ENCODE results near the gene DIP2C. TPM values are rescaled to one million over a fixed set of nuclear protein-coding genes. Genes with fewer than 3 reads are reported as not detected.
"Not testable (repeated sequence)": the region's sequence is repeated elsewhere in the genome, so short reads cannot be mapped to it uniquely, and the experiment has no call there.

The DIP2C gene
- total RNA-seq, 2 experiments from 2014 or later, result 0.85 to 0.95 TPM

DNA sequence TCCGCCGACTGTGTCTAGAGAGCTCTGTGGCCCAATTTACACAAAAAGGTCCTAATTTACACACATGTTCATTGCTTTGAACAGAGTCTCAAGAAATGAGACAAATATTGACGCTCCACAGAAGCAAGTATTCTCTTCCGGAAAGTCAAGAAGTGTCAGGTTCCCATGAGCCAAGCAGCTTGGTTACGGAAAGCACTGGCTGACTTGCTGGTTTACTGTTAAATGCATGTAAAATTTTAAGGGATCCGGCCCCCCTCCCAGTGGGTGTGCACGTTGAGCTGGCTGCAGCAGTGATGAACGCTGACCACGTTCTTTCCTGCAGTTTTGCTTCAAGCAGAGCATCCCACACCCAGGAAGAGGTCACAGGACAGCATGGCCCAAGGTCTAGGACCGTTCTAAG is 76.8 kb downstream of the DIP2C start:
- H3K9me3 Mint-ChIP-seq, result peaks cover 12% of the 10 kb centered on the region
- ChIA-PET CTCF (no interaction called here), POLR2A (no interaction called here)
- no peak for ATAC-seq
- TF ChIP-seq, protein P1, sequence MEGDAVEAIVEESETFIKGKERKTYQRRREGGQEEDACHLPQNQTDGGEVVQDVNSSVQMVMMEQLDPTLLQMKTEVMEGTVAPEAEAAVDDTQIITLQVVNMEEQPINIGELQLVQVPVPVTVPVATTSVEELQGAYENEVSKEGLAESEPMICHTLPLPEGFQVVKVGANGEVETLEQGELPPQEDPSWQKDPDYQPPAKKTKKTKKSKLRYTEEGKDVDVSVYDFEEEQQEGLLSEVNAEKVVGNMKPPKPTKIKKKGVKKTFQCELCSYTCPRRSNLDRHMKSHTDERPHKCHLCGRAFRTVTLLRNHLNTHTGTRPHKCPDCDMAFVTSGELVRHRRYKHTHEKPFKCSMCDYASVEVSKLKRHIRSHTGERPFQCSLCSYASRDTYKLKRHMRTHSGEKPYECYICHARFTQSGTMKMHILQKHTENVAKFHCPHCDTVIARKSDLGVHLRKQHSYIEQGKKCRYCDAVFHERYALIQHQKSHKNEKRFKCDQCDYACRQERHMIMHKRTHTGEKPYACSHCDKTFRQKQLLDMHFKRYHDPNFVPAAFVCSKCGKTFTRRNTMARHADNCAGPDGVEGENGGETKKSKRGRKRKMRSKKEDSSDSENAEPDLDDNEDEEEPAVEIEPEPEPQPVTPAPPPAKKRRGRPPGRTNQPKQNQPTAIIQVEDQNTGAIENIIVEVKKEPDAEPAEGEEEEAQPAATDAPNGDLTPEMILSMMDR (IDR thresholded peaks at IDR 0.05), result no peak
- H3K27me3 Mint-ChIP-seq, result peaks cover 6% of the 10 kb centered on the region
- H3K36me3 Mint-ChIP-seq (ENCODE audit: low read depth), result peaks cover 2% of the 10 kb centered on the region
- H3K27ac Mint-ChIP-seq, result no peak overlapping the region
- H3K4me1 Mint-ChIP-seq (ENCODE audit: low read depth), result peaks cover 21% of the 10 kb centered on the region
- intact Hi-C loops (cut with micrococcal nuclease), result no loop called here
- H3K4me3 Mint-ChIP-seq, result no peak overlapping the region
- DNase-seq, result no peak

DNA sequence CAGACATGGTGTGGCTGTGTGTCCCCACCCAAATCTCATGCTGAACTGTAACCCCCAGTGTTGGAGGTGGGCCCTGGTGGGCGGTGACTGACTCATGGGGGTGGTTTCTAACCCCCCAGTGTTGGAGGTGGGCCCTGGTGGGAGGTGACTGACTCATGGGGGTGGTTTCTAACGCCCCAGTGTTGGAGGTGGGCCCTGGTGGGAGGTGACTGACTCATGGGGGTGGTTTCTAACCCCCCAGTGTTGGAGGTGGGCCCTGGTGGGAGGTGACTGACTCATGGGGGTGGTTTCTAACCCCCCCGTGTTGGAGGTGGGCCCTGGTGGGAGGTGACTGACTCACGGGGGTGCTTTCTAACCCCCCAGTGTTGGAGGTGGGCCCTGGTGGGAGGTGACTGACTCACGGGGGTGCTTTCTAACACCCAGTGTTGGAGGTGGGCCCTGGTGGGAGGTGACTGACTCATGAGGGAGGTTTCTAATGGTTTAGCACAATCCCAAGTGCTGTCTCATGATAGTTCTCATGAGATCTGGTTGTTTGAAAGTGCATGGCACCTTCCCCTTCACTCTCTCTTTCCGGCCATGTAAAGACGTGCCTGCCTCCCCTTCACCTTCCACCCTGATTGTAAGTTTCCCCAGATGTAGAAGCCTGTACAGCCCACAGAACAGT is 78.7 kb downstream of the DIP2C start:
- CTCF ChIA-PET; H3K36me3 Mint-ChIP-seq (ENCODE audit: low read depth); POLR2A ChIA-PET; intact Hi-C loops (cut with micrococcal nuclease); H3K4me3 Mint-ChIP-seq; H3K27me3 Mint-ChIP-seq: not testable (repeated sequence)
- peak; percentile 76 for ATAC-seq
- Mint-ChIP-seq H3K4me1 (ENCODE audit: low read depth) (peaks cover 21% of the 10 kb centered on the region), H3K27ac (peak overlapping the region; percentile 47), H3K9me3 (peaks cover 12% of the 10 kb centered on the region)
- DNase-seq, result peak; percentile 63

DNA sequence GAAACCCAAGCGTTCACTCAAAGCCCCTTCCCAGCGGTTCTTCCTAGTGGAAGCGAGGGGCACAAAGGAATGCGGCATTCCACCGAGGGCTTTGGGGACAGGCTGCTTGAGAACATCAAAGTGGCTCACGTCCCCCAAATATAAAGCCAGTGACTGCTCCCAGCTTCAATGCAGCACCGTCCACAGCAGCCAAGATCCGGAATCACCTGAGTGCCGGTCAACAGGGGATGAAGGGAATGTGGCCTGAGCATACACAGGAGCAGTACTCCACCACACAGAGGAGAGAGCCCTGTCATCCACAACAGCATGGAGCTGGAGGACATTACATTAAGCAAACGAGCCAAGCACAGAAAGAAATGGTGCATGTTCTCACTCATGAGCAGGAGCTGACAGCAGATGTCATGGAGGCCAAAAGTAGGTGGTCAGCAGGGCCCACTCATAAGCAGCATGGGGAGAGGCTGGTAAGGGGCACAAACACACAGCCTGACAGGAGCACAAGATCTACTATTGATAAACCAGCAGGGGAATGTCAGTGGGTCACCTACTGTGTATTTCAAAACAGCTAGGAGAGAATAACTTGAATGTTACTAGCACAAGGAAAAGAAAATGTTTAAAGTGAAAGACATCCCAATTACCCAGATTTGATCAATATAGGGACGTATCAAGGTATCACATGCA is 79.5 kb downstream of the DIP2C start:
- Mint-ChIP-seq H3K4me1 (ENCODE audit: low read depth) (peaks cover 21% of the 10 kb centered on the region), H3K36me3 (ENCODE audit: low read depth) (peaks cover 2% of the 10 kb centered on the region), H3K9me3 (peaks cover 12% of the 10 kb centered on the region), H3K27ac (no peak overlapping the region), H3K27me3 (peaks cover 3% of the 10 kb centered on the region), H3K4me3 (no peak overlapping the region)
- POLR2A ChIA-PET, result no interaction called here
- TF ChIP-seq, protein P1 (IDR thresholded peaks at IDR 0.05), result no peak
- intact Hi-C loops (cut with micrococcal nuclease), result no loop called here
- CTCF ChIA-PET, result no interaction called here
- DNase-seq (no peak), ATAC-seq (peak; percentile 25)

DNA sequence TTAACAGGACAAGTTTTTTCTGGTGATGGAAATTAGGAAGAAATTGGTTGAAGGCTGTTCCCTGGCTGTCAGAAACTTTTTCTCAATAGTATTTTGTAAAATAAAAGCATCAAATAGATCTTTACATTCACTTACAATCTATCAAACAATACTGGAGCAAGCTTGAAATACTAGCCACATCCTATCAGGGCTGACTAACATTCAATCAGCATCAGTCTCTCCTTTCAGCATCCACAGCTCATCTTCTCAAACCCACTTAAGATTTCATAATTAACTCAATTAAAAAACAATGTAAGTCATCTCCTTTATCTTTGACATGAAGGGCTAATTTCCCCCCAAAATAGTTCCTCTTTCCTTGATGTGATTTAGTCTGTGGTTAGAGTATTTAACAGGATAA is 80.2 kb downstream of the DIP2C start:
- ChIA-PET POLR2A (no interaction called here), CTCF (no interaction called here)
- peaks cover 21% of the 10 kb centered on the region for H3K4me1 Mint-ChIP-seq (ENCODE audit: low read depth)
- H3K9me3 Mint-ChIP-seq, result peaks cover 12% of the 10 kb centered on the region
- peak overlapping the region; percentile 50 for H3K27ac Mint-ChIP-seq
- ATAC-seq (no peak), DNase-seq (no peak)
- H3K36me3 Mint-ChIP-seq (ENCODE audit: low read depth), result peaks cover 2% of the 10 kb centered on the region
- intact Hi-C loops (cut with micrococcal nuclease), result no loop called here
- TF ChIP-seq, protein P1 (IDR thresholded peaks at IDR 0.05), result no peak
- H3K27me3 Mint-ChIP-seq, result peaks cover 3% of the 10 kb centered on the region
- H3K4me3 Mint-ChIP-seq, result no peak overlapping the region

DNA sequence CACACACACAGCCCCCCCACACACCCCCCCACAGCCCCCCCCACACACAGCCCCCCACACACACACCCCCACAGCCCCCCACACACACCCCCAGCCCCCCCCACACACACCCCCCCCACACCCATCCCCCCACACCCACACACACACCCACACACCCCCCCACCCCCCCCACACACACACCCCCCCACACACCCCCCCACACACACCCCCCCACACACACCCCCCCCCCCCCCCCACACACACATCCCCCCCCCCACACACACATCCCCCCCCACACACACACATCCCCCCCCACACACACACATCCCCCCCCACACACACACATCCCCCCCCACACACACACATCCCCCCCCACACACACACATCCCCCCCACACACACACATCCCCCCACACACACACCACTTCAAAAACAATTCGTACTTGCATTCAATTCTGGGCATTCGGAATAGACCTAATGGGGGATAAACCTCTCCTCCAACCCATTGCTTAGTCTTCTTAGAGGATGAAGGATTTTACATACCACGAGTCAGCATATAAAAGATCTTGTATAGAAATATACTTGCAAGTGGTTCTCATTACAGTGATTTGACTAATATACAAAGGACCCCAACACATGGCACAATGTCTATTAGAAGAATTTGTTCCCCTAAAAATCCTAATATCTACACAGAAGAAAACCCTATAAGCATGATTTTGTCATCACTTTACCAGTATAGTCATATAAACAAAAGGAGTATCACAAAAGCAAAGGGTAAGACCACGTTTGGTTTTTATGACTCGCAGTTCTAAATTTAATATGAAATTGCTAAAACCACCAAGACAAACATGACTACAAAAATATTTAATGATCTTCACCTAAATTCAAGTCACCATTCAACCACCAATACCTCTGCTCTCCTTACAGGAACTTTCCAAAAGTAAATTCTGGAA is 80.9 kb downstream of the DIP2C start:
- Mint-ChIP-seq H3K4me1 (ENCODE audit: low read depth) (peaks cover 21% of the 10 kb centered on the region), H3K4me3 (no peak overlapping the region), H3K27ac (peak overlapping the region; percentile 50), H3K9me3 (peaks cover 12% of the 10 kb centered on the region), H3K36me3 (ENCODE audit: low read depth) (peaks cover 2% of the 10 kb centered on the region), H3K27me3 (peaks cover 1% of the 10 kb centered on the region)
- TF ChIP-seq, protein P1 (IDR thresholded peaks at IDR 0.05), result no peak
- ChIA-PET CTCF (no interaction called here), POLR2A (no interaction called here)
- no peak for DNase-seq
- ATAC-seq, result peak; percentile 35
- intact Hi-C loops (cut with micrococcal nuclease), result no loop called here
